Hepatocyte (in vitro differentiated cells): Measurements from ENCODE around the gene PBX3.

Experiments used
- CTCF ChIP-seq: fragments of 200-600 bp; sonication (generic); IDR thresholded peaks from 2 replicates; pipeline ENCODE4 v1.5.1; 2016; ENCODE audit warnings: antibody characterized with exemption, mild to moderate bottlenecking; ENCODE audit not compliant: poor library complexity
- EZH2 ChIP-seq: fragments of 200-600 bp; sonication (generic); IDR thresholded peaks from 2 replicates; pipeline ENCODE4 v1.6.1; 2016; ENCODE audit warnings: antibody characterized with exemption, mild to moderate bottlenecking, borderline replicate concordance
- EZH2phosphoT487 ChIP-seq: fragments of 200-600 bp; sonication (generic); IDR thresholded peaks from one replicate; pipeline ENCODE4 v1.6.1; 2018; ENCODE audit warnings: antibody characterized with exemption, mild to moderate bottlenecking, low read depth, moderate library complexity; ENCODE audit not compliant: unreplicated experiment, severe bottlenecking

DNA sequence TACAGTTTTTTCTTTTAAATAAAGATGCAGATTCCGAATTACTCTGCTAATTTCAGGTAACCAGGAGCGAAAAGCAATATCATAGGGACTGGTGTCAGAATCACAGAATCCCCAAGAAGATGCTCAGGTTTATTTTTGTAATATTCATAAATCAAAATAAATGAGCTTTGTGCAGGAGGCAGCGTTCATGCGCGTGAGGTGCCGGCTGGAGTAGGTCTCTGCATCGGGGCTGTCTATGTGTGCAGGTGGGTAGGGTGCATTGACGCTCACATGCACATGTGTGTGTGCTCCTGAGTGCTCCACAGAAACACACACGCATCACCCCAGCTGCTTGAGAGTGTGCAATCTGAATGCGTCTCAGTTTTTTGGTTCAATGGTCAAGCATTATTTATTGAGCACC lies 226.4 kb downstream of the PBX3 start:
- TF ChIP-seq CTCF = no peak
- no peak for TF ChIP-seq EZH2phosphoT487
- TF ChIP-seq EZH2 = no peak
